Thymus (tissue), 11 donors: ENCODE measurements around the gene PSEN1. TPM values are rescaled to one million over a fixed set of nuclear protein-coding genes. Genes with fewer than 3 reads are reported as not detected.

Experiments used
- DNase-seq, 9 donors: peaks; one replicate each; pipeline ENCODE4 v3.0.0-alpha.2; 2013; ENCODE audit warnings: low spot score in 9 of 9, low read depth in 6 of 9, missing footprints in 1 of 9
- H3K27ac ChIP-seq, 2 donors: one replicate each; pipeline ENCODE4 v1.5.1; 2013; ENCODE audit warnings: control low read depth in 1 of 2, low read depth in 1 of 2, low read length in 1 of 2, mild to moderate bottlenecking in 1 of 2, moderate library complexity in 1 of 2
- H3K27me3 ChIP-seq, 2 donors: one replicate each; pipeline ENCODE4 v1.5.1; 2013; ENCODE audit warnings: low read length in 1 of 2; ENCODE audit not compliant: control insufficient read depth in 2 of 2, insufficient read depth in 1 of 2
- H3K36me3 ChIP-seq, 2 donors: one replicate each; pipeline ENCODE4 v1.5.1; 2013; ENCODE audit warnings: low read length in 1 of 2, mild to moderate bottlenecking in 1 of 2, moderate library complexity in 1 of 2; ENCODE audit not compliant: control insufficient read depth in 2 of 2, insufficient read depth in 2 of 2
- H3K4me1 ChIP-seq, 2 donors: one replicate each; pipeline ENCODE4 v1.5.1; 2013; ENCODE audit warnings: low read length in 2 of 2; ENCODE audit not compliant: control insufficient read depth in 2 of 2, insufficient read depth in 2 of 2
- H3K4me3 ChIP-seq, 2 donors: one replicate each; pipeline ENCODE4 v1.5.1; 2013; ENCODE audit warnings: low read length in 2 of 2, control low read depth in 1 of 2, mild to moderate bottlenecking in 1 of 2
- H3K9me3 ChIP-seq, 2 donors: one replicate each; pipeline ENCODE4 v1.5.1; 2013; ENCODE audit warnings: low read length in 1 of 2, mild to moderate bottlenecking in 1 of 2; ENCODE audit not compliant: control insufficient read depth in 2 of 2, insufficient read depth in 1 of 2
- WGBS: extraction: QIAGEN DNeasy Blood & Tissue Kit; methylation state at CpG from one replicate; pipeline ENCODE4 v1.1.7; 2013; 5-methylcytosine and 5-hydroxymethylcytosine counted together
- polyA plus RNA-seq: library from polyadenylated mRNA; stranded (reverse); fragments of 200-250 nt; gene quantifications from one replicate; pipeline ENCODE4 v1.2.3, GENCODE V29; 2013
- total RNA-seq: library from RNA; stranded (reverse); fragments of 120-200 nt; gene quantifications from one replicate; pipeline ENCODE4 v1.2.4, GENCODE V29; 2013
- donor health status: healthy.

PSEN1 gene
- total and polyA plus RNA-seq, 2 donors = 32.0 to 36.4 TPM

DNA sequence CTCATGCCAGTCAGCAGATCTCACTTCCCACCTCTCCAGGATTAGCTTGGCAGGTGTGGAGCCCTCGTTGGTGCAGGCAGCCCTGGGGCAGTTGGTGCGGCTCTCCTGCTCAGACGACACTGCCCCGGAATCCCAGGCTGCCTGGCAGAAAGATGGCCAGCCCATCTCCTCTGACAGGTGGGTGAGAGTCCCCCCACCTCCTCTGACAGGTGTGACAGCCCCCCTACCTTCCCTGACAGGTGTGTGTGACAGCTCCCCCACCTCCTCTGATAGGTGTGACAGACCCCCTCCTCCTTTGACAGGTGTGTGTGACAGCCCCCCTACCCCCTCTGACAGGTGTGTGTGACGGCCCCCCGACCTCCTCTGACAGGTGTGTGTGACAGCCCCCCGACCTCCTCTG is 127.3 kb downstream of the PSEN1 start:
- Histone ChIP-seq H3K27ac (no peak overlapping the region), H3K4me3 (no peak overlapping the region), H3K27me3 (no peaks in the 10 kb centered on the region), H3K4me1 (no peaks in the 10 kb centered on the region), H3K9me3 (peaks cover 0 to 3% of the 10 kb centered on the region in 2 donors), H3K36me3 (no peaks in the 10 kb centered on the region)
- 90% methylated on average over 7 of the region's 7 CpGs for WGBS
- DNase-seq = no peak

DNA sequence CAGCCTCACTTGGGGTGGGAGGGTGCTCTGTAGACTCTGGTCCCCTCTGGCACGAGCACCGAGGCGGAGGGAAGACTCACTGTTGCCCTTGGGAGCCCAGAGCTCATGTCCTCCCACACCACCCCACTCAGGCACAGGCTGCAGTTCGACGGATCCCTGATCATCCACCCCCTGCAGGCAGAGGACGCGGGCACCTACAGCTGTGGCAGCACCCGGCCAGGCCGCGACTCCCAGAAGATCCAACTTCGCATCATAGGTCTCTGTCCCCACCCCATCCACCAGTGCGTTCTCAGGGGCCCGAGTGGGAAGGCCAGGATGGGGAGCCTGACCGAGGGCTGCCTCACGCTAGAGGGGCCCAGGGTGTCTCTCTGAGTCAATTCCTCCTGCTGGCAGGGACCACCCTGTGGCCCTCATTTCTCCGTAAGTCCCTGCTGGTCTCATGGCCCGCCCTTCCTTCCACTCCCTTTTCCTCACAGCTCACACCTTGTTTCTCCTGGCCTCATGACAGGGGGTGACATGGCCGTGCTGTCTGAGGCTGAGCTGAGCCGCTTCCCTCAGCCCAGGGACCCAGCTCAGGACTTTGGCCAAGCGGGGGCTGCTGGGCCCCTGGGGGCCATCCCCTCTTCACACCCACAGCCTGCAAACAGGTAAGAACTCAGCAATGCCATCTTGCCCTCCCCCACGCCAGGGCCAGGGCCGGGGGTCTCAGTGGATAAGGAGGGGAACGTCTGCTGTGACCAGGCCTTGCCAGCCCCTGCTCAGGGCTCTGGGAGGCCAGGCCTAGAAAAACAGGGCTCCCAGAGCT is 128.0 kb downstream of the PSEN1 start:
- 97% methylated on average over 23 of the region's 23 CpGs for WGBS
- Histone ChIP-seq H3K36me3 (no peaks in the 10 kb centered on the region), H3K27ac (no peak overlapping the region), H3K27me3 (no peaks in the 10 kb centered on the region), H3K4me1 (no peaks in the 10 kb centered on the region), H3K9me3 (peaks cover 0 to 3% of the 10 kb centered on the region in 2 donors), H3K4me3 (no peak overlapping the region)
- no peak for DNase-seq

DNA sequence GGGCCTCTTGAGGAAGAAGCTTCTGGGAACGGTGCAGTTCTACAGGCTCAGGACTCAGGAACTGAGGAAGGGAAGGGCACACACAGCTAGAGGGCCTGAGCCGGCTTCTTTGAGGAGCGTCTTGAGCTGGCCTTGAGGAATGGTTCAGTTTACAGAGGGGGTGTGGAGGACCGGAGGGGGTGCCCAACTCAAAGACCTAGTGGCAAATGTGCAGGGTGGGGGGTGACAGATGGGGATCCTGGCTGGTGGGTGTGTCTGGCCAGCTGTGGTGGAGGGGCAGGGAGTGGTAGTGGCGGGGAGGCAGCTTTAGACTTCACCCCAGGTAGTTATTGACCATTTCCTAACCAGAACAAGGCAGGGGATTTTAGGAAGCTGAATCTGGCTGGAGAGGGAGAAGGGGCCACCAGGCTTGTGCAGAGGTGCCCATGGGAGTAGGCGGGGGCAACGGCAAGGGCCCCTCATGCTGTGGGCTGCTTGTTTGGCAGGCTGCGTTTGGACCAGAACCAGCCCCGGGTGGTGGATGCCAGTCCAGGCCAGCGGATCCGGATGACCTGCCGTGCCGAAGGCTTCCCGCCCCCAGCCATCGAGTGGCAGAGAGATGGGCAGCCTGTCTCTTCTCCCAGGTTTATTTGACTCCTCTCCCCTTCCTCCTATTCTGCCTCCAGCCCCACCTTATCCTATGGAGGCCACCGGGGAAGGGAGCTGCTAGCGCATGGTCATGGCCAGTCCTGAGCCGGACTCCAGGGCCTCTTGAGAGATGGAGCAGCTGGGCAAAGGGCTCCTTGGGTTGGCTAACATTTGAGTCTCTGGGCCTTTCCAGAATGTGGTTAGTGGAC is 128.8 kb downstream of the PSEN1 start:
- Histone ChIP-seq H3K36me3 (no peaks in the 10 kb centered on the region), H3K9me3 (peaks cover 0 to 3% of the 10 kb centered on the region in 2 donors), H3K4me1 (peaks cover 3 to 4% of the 10 kb centered on the region in 2 donors), H3K27ac (no peak overlapping the region), H3K27me3 (peaks cover 0 to 7% of the 10 kb centered on the region in 2 donors), H3K4me3 (no peak overlapping the region)
- WGBS = 92% methylated on average over 18 of the region's 18 CpGs
- no peak for DNase-seq

DNA sequence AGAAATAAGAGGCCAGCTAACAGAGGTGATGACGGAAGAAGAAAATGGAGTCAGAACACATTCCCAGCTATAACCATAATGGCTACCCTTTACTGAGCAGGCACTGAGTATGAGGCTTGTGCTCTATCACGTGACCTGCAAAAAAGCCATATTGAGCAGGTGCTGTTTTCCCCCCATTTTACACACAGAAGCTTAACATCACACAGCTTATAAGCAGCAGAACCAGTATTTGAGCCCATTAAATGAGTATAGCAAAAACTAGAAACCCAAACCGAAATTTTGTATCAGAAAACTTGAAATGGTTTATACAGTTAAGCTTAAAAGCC is 129.4 kb downstream of the PSEN1 start:
- 95% methylated on average over 3 of the region's 3 CpGs for WGBS
- H3K27ac ChIP-seq = no peak overlapping the region
- H3K27me3 ChIP-seq = peaks cover 0 to 12% of the 10 kb centered on the region in 2 donors
- H3K9me3 ChIP-seq = peaks cover 0 to 3% of the 10 kb centered on the region in 2 donors
- H3K4me1 ChIP-seq = peaks cover 4 to 6% of the 10 kb centered on the region in 2 donors
- H3K36me3 ChIP-seq = no peaks in the 10 kb centered on the region
- H3K4me3 ChIP-seq = no peak overlapping the region
- DNase-seq = no peak

DNA sequence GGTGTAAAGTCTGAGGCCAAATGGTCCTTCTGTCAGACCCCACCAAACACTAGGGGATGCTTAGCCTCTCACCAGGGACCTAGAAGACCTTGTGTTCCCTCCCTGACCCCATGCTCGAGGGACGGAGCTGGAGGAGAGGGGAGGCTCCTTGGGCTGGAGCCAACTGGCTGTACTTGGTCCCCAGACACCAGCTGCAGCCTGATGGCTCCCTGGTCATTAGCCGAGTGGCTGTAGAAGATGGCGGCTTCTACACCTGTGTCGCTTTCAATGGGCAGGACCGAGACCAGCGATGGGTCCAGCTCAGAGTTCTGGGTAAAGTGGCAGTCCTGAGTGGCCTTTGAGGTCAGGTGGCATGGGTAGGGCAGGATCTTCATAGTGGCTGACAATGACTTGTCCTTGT is 130.0 kb downstream of the PSEN1 start:
- H3K36me3 ChIP-seq = no peaks in the 10 kb centered on the region

DNA sequence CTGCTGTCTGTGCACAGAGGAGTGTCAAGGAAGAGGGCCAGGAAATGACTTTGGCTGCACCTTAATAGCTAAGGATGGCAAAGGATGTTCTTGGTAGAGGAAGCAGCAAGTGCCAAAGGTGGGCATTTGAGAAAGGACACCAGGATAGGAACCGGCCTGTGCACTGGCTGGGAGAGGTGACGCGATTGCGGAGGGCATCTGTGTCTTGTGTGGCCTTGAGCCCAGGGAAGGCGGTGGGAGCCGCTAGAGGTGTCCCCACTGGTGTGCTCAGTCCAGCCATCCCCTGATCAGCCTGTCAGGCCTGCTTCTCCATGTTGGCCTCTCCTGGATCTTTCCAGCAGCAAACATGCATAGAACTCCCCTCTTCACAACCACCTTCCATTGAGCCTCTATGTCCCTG is 131.2 kb downstream of the PSEN1 start:
- Histone ChIP-seq H3K4me3 (no peak overlapping the region), H3K27me3 (peaks cover 0 to 15% of the 10 kb centered on the region in 2 donors), H3K27ac (no peak overlapping the region), H3K9me3 (peaks cover 0 to 3% of the 10 kb centered on the region in 2 donors), H3K36me3 (peaks cover 0 to under 1% of the 10 kb centered on the region in 2 donors), H3K4me1 (peaks cover 4 to 6% of the 10 kb centered on the region in 2 donors)
- 98% methylated on average over 6 of the region's 6 CpGs for WGBS
- DNase-seq = no peak

More for the DNA sequence above, 130.0 kb downstream of the PSEN1 start:
- peaks cover 0 to 3% of the 10 kb centered on the region in 2 donors for H3K9me3 ChIP-seq
- no peak for DNase-seq
- WGBS = 97% methylated on average over 7 of the region's 7 CpGs
- peaks cover 4 to 6% of the 10 kb centered on the region in 2 donors for H3K4me1 ChIP-seq
- no peak overlapping the region for H3K4me3 ChIP-seq
- peaks cover 0 to 15% of the 10 kb centered on the region in 2 donors for H3K27me3 ChIP-seq
- no peak overlapping the region for H3K27ac ChIP-seq

DNA sequence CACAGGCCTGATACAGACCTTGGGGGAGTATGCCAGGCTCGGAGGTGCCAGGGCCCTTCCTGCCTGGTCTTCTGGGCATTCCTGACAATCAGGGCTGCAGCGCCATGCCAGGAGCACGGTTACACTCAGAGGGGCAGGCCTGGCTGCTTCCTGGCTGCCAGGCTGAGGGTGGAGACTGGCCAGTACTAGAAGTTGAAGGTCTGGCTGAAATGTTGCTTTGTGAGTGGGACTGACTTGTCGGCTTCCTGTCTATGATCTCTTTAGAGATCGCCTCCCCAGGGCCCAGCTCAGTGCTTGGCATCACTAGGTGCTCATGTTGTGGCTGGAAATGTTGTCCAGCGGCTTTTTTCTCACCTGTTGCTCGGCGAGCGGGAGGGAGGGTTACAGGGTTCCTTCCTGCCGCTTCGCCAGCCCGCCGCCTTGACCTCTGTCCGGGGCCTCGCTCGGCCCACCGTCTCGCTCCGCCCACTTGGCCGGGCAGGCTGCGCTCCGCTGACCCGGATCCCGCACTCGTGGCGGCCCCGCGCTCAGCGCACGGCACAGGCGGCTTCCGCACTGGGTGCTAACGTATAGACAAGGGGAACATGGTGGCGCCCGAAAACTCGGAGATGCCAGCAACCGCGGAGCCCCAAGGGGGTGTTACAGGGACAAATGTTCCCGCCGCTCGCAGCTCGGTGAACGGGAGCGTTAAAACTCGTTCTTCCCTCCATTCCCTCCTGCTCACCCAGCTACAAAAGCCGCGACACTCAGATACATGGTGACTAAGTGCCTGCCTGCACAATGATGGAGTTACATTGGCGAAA is 133.6 kb downstream of the PSEN1 start:
- H3K9me3 ChIP-seq = peaks cover 0 to 3% of the 10 kb centered on the region in 2 donors
- H3K27me3 ChIP-seq = peaks cover 0 to 15% of the 10 kb centered on the region in 2 donors
- H3K27ac ChIP-seq = no peak overlapping the region
- H3K4me1 ChIP-seq = peaks cover 4 to 6% of the 10 kb centered on the region in 2 donors
- 15% methylated on average over 48 of the region's 48 CpGs for WGBS
- H3K4me3 ChIP-seq = peak overlapping the region in 1 of 2 donors; percentile 24
- peaks cover 5 to 11% of the 10 kb centered on the region in 2 donors for H3K36me3 ChIP-seq
- DNase-seq = peak in 1 of 9 donors; percentile 21

DNA sequence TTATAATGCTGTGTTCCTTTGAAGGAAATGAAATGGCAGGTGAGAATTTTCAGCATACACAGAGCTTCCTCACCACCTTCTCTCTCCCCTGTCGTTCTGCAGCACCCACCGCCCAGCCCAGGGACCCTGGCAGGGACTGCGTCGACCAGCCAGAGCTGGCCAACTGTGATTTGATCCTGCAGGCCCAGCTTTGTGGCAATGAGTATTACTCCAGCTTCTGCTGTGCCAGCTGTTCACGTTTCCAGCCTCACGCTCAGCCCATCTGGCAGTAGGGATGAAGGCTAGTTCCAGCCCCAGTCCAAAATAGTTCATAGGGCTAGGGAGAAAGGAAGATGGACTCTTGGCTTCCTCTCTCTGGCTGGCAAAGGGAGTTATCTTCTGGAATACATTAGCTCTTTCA is 136.1 kb downstream of the PSEN1 start:
- no peak overlapping the region for H3K27ac ChIP-seq

More for the DNA sequence above, 136.1 kb downstream of the PSEN1 start:
- peaks cover 4 to 6% of the 10 kb centered on the region in 2 donors for H3K4me1 ChIP-seq
- H3K27me3 ChIP-seq = peaks cover 0 to 15% of the 10 kb centered on the region in 2 donors
- DNase-seq = no peak
- H3K9me3 ChIP-seq = peaks cover 0 to under 1% of the 10 kb centered on the region in 2 donors
- 95% methylated on average over 6 of the region's 6 CpGs for WGBS
- H3K4me3 ChIP-seq = no peak overlapping the region
- H3K36me3 ChIP-seq = peaks cover 23 to 25% of the 10 kb centered on the region in 2 donors
